GM11168 (cell line): ENCODE measurements around the gene APCDD1L.

ENCODE experiments used
- in situ Hi-C: fragments of 300-500 bp; cut with MboI; formaldehyde crosslinking; loops from one replicate; pipeline ENCODE4 v1.12.0; 2022; ENCODE audit warnings: low sequenced_read_pairs; ENCODE audit not compliant: unreplicated experiment

APCDD1L gene

DNA sequence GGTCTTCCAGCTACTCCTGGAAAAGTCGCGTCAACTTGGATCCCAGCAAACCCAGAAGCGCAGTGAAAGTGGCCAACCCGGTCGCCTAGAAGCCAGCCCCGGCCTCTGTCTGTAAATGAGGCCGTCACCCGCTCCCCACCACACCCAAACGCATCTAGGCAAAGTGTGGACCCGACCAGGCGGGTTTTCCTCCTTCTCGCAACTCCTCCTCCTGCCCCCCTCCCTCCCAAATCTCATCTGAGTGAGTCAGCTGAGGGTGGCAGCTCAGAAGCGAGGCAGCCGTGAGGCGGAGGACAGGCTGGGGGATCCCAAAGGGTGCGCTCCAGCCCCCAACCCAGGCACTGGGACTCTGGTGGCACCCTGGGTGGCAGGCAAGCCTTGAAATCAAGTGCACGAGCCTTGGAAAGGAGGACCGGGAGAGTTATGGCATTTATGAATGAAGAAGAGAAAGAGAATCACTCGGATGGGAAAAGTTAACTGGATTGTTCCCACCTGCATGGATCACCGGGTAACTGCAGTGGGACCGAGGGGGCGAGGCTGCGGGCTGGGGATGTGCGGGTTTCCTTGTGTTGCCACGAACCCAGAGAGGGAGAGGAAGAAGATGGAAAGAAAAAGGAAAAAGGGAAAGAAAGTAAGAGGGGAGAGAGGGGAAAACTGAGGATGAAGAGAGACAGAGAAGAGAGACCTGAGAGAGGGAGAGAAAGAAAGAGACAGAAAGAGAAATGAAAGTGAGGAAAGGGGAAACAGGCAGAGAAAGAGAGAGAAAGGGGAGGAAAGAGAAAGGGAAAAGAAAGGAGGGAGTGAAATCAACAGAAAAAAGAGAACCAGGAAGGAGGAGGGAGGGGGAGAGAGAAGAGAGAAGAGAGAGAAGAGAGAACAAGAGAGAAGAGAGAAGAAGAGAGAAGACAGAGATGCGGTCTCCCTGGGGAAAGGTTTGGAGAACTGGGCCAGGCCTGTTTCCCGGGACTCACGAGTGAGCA, at the start of gene APCDD1L:
Gene APCDD1L (minus strand): TSS at position 167 of the 980 bp plus-strand sequence. CDS start 692 bp downstream, outside the sequence.
- in situ Hi-C loops, result no loop called here

DNA sequence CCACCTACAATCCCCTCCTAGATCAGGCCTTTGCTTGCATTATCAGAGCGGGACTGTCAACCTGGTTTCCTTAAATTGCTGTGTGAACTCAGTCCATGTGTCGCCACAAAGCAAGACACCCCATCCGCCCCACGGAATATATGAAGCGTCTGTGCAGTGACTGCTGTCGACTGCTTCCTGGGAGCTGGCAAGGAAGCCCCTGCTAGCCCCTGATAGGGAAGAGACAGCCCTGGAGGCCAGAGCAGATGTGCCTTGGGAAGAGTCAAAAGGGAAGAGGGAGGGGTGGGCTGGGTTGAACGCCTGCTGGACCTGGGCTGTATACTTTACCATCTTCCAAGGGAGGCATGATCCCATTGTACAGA, 44.1 kb upstream of the APCDD1L start:
- in situ Hi-C loops, result no loop called here

DNA sequence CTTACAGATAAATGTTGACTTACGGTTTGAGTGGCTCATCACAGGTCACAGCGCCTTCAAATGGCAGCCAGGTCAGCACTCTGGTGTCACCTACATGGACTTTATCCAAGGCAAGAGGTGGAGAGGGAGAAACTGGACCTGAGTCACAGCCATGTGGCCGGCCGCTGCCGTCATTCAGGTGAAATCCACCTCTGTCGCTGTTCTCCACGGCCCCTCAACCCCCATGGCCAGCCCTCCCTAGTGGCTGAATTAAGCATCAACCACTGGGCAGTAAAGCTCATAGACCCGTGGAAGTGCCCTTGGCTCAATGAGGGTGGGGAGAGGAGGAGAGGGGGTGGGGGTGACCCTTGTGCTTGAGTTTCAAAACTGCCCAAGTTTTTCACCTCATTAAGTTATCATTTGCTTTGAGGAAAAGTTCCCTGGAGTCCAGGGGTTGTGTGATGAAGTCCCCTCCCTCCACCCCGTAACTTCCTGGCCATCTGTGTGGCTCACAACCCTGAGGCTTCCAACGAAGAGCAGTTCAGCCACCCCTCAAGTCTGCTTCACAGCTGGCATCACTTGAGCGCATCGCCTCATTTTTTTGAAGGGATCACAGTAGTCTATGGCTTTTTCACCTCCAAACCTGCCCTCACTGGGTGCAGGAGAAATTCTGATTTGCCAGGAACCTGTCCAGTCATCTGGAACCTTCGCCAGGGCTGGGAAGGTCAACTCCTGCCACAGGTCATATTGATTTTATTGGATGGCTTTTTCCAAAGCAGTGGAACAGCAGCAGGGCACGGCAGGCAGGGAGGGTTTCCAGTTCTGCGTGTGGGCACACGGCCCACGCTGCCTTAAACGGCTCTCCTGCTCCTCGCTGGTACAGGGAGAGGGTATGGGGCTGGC, 43.5 kb upstream of the APCDD1L start:
- in situ Hi-C loops, result no loop called here

DNA sequence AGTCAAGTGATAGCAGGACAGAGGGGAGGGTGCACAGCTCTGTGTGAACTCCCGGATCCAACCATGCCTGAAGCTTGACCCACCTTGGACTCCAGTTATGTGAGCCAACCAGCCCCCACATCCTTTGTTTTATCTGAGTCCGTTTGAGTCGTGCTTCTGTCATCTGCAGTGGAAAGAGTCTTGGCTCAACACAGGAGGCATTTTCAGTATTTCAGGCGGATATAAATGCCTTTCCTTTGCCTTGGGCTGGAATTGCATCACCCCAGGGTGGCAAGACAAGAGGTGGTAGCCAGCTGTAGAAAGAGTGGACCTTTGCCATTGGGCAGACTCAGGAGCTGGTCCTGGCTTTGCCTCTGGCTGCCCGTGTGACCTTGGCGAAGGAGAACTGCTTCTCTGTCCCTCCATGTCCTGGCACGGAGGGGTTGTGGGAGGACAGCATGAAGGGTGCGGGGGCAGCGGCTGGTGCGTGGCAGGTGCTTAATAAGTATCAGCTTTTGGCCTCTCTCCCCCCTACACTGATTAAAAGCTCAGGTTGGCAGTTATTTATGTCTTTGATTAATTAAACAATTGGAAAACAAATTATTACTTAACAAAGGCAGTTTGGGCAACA, 42.6 kb upstream of the APCDD1L start:
- in situ Hi-C loops, result no loop called here

DNA sequence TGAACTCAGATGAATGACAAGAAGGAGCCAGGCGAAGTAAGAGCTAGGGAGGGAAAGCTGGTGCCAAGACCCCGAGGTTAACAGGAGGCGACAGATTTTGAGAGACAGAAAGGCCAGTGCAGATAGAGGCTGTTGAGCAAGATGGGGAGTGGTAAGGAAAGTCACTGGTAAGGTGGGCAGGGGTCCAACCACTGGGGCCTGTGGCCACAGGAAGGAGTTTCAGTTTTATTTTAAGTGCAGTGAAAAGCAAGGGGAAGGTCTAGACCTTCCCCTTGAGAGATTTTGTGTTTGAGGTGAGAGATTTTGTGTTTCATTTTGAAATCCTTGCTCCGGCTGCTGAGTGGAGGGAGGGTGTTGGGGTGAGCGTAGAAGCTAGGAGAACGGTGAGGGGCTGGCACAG, 41.8 kb upstream of the APCDD1L start:
- in situ Hi-C loops, result no loop called here

DNA sequence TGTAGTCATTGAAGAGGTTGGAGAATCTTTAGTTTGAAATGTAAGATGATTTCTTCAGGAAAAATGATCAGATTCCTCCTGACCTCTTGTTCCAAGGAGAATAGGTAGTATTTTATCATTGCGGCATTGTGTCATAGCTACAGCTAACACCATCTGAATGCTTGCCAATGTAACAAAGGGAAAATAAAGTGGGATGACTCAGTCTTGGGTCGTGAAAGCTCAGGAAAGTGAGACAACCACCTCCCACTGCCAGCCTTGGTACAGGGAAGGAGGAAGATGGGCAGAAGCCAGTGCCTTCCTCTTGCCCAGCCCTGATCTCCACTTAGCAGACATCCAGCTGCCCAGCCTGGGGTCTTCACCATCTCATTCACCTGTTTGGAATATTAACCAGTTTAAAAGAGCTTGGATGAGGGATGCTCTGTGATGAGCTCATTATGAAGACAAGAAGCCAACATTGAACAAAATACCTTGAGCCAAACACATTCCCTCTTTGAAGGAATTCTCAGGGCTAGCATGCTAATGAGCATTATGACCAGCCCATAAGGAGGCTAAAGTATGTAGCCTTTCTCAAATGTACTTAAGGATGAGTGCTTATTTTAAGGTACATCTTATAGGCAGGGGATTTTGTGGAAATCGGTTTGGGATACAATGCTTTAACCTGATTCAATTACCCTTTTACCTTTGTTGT, 40.0 kb upstream of the APCDD1L start:
- in situ Hi-C loops, result no loop called here

DNA sequence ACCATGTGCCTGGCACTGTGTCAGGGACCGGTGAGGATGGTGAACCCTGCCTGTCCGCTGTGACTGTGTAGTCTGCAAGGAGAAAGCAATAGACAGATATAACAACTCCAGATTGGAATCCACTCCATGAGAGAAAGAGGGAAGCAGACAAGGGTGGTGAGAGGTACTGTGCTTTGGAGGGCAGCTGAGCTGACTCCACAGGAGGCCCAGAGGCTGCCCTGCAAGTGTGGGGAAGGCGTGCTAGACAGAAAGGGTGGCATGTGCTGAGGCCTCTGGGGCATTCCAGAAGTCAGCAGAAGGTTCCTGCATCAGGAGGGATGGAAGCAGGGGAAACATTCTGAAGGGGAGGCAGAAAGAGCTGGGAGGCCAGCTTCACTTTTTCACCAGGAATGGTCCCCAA, 39.3 kb upstream of the APCDD1L start:
- in situ Hi-C loops, result no loop called here

DNA sequence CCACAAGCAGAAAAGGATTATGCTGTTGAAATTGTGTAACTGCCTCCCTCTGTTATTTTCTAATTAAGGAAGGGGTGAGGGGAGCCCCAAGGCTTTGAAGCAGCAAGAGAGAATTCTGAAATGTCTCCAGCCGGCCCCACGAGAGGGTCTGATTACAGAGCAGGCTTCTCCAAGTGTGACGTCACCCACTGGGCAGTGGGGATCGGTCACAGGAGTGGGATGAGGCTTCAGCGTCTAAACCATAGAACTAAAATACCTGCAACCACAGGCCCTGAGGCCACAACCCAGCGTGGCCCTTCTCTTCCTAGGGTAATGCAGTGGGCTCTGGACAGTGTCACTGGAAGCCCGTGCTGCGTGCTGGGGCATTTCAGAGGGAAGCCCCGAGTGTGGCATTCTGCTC, 38.6 kb upstream of the APCDD1L start:
- in situ Hi-C loops, result no loop called here

DNA sequence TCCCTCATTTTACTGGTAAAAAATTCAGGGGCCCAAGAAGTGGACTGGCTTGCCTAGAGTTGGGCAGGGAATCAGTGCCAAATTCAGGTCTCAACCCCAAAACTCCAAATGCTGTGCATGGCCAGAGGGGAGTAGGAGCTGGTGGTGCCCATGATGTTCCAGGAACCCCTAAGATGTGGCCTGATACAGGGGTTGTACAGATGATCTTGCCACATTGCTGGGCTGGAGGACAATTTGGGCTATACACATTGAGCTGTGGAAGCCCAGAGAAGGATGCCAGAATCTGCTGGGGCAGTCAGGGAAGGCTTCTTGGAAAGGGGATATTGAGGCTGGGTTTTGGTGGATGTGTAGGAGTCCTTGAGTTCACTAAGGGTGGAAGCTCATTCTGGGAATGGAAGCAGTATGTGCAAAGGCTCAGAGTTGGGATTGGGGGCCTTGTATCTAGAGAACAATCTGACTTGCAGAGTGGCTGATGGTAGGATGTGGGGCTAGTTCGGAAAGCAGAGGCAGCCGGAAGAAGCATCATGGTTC, 38.0 kb upstream of the APCDD1L start:
- in situ Hi-C loops, result no loop called here

DNA sequence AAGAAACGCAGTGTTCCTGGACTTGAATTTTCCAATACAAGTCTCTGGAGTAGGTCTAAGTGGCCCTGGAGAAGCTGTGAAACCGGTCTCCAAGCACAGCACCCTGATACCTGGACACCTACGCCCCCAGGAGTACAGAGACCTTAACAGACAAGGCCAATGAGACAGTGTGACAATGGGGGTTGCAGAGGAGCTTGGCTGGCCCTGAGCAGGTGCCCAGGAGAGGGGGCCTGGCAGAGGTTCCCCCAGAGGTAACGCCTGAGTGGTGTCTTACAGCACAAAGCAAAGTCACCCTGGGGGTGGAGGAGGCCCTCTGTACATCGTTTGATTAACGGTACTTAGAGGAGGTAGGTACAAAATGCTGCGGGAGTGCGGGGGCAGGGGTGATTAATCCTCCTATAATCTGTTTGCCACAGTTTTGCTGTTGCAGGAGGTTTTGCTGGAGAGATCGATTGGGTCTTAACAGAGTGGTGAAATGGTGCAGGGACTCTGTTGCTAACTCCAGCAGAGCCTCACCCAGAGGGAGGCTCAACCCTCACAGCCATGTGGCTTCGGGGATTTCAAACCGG, 37.3 kb upstream of the APCDD1L start:
- in situ Hi-C loops, result no loop called here

DNA sequence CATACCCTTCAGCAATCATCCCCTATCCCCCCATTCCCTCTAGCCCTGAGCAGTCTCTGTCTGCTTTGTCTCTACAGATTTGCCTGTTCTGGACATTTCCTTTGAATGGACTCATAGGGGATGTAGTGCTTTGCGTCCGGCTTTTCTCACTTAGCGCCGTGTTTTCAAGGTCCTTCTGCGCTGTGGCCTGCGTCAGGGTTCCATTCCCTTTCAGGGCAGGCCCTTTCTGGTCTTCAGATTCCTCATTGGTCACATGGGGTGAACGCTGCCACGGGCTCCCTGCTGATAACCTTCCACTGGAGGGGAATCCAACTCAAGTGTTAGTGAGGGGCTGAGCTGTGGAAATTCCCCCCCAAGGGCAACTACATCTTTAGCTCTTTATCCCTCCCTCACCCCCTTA, 36.4 kb upstream of the APCDD1L start:
- in situ Hi-C loops, result no loop called here

DNA sequence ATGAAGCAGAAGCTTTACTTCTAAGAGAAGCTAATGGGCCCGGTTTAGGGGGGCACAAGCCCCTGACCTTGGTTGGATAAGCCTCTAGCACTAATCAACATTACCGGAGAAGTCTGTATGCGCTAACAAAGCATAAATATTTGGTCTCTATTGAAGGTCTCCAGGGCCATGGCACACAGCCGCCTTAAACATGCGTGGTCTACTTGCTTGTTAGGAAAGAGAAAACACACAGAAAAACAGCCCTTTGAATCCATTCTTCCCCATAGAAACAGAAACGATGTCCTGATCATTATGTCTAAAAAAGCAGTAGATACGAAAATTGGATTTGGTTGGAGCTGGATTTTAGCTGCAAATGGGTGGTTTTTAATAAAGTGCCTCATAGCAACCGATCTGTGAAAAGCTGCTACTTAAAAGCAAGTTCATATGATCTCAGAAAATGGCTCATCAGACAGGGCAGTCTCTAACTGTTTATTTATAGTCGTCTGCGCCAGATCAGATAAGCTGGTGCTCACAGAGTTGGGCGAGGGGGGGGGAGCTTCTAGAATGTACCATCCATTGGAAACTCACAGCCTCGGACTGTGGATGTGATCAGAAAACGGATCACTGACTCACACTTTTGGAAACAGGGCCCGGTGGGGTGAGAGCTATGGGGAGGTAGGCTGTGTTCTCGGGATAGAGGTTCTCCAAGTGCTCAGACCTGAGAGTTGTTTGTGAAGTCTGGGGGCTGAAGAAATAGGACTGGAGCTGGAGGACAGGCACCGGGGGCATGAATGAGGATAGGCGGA, 35.3 kb upstream of the APCDD1L start:
- in situ Hi-C loops, result no loop called here

DNA sequence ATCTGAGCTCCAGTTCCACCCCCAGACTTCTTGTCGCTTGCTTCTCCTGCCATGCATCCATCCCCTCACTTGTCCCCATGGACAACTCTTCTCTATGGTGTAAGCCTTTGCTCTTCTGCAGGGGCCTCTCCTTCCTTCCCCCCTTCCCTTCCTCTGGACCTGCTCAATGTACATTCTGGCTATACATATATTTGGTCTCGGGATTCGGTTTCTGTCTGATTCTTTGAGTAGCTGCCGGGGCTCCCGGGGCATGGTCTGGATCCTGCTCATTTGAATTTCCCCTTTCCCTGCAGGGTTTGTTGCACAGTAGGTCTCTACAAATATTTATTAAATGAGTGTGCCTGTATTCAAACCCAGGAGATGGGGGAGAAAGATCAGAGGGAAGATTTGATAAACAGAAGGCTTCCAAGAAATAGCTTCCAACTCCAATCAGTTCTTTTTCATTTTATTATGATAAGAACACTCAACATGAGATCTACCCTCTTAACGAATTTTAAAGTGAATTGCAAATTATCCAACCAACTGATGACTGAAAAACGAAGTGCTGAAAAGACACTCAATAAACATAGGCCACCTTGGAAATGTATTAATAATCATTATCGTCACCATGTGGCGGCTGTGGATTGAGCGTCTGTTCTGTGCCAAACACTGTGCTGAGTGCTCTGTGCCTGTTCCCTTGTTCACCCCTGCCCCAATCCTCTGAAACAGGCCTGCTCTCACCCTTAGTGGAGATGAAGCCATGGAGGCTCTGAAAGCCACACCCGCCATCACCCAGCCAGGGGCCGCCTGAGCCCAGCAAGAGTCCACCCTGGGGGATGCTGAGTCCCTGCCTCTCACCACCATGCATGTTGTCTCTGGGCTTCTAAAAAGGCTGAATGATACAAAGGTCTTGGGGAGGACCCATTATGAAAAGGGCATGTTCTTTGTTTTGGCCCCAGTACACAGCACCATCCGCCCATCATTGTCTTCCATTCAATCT, 34.3 kb upstream of the APCDD1L start:
- in situ Hi-C loops, result no loop called here

DNA sequence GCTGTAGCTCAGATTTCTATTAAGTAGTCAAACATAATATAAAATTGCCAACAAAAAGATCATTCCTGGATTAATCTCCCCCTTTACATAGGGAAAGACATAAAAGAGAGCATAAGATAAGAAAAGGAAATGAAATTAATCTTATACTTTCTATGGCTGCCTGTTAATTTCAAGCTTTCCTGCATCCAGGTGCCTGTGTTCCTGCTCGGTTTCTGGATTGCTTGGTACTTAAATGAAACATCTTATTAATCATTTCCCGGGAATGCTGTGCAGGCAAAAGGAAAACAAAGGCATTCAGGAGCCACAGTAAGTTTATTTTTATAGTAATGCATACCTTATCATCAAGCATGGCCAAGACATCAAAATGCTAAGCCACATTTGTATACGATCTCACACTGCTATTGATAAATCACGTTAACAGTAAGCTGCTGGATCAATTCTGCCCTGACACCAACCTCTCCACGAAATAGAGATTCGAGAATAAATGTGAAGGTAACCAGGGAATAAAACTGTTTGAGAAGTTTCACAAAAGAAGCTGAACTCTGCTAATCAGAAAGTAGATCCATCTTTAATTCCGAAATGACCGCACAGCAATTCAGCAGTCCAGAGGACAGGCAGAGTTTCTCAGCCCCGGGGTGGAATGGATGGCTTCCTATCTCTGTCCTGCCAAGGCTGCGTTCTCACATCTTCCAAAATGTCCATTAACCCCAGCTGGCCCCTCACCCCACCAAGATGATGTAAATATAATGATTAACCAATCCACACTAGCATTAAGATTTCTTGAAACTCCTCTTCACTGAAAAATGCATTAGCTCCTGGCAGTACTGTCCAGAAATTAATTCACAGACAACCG, 32.6 kb upstream of the APCDD1L start:
- in situ Hi-C loops, result no loop called here

DNA sequence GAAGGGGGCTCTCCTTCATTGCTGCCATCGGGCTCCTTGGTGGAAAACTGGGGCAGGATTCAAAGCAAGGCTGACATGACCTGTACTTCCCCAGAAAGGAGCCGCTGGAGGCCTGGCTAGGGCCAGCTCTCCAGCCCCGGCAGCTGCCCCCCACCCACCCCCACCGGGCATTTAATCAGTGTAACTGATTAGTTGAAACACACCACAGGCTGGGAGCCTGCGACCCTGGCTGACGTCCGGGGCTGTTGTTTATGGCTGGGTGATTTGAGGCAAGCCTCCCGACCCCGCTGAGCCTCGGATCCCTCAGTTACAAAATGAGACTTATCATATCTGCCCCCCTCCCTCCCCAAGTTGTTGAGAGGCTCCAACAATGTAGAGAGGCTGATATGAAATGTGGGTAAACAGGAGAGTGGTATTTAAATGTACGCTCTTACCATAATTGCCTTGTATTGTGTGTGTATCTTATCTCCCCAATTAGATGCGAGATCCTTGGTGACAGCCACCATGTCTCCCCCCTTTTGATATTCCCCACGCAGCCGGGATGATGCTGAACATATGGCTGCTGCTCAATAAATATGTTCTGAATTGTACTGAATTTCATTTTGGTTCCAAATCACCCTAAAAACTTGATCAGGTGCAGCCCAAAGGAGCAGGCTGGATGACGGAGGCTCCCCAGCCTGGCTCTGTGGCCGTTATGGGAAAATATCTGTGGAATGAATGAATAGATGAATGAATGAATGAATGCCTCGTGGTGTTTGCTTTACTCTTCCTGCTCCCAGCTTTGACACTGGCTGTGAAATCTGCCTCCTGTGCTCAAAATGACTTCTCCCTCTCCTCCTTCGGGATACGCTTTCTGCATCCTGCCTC, 31.8 kb upstream of the APCDD1L start:
- in situ Hi-C loops, result no loop called here

DNA sequence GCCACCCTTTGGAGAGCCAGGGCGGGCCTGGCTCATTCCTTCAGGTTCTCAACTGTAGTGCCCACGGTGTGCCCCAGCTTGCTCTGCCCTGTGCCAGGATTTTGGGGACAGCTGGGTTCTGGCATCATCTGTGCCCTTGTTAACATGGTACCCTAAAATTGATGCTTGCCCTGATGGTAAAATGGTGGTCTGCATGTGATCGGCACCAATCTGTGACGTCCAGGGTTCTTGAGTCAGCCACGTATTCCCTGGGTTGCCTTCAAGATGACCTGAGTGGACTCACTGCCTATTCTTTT, 31.2 kb upstream of the APCDD1L start:
- in situ Hi-C loops, result no loop called here
